T-helper 17 cell (primary cell): Measurements from ENCODE around the gene FRMD4A. TPM values are rescaled to one million over a fixed set of nuclear protein-coding genes. Genes with fewer than 3 reads are reported as not detected.

Source experiments
- ATAC-seq: fragments of 150-1000 bp; cut with Tn5 transposase; 2 replicates; pipeline ENCODE4 v1.10.0; 2021; ENCODE audit warnings: mild to moderate bottlenecking, moderate library complexity
- DNase-seq, 3 donors: peaks; one replicate each; pipeline versions ENCODE4 v3.0.0 to v3.0.0-alpha.2; 2020 to 2021
- H3K9me3 ChIP-seq: one replicate; pipeline ENCODE4 v1.7.0; 2013; ENCODE audit warnings: low read length, mild to moderate bottlenecking; ENCODE audit not compliant: control insufficient read depth, poor library complexity, severe bottlenecking
- H3K27ac Mint-ChIP-seq: one replicate; pipeline ENCODE4 v1.8.0; 2022; ENCODE audit warnings: mild to moderate bottlenecking, moderate library complexity, mixed read lengths
- H3K27me3 Mint-ChIP-seq: one replicate; pipeline ENCODE4 v1.8.0; 2022; ENCODE audit warnings: mixed read lengths
- H3K36me3 Mint-ChIP-seq: one replicate; pipeline ENCODE4 v1.8.0; 2022; ENCODE audit warnings: low read depth, mixed read lengths
- H3K4me1 Mint-ChIP-seq: one replicate; pipeline ENCODE4 v1.8.0; 2022; ENCODE audit warnings: mild to moderate bottlenecking, mixed read lengths
- H3K4me3 Mint-ChIP-seq: one replicate; pipeline ENCODE4 v1.8.0; 2022; ENCODE audit warnings: mild to moderate bottlenecking, moderate library complexity, mixed read lengths
- total RNA-seq, 4 donors: library from RNA in 2 of 4; stranded (reverse) in 2 of 4; gene quantifications; one replicate each; pipeline ENCODE4 v1.2.3 and lab custom pipeline; 2022 to 2026

The FRMD4A gene
- total RNA-seq, 2 donors from 2014 or later: 1.3 to 2.7 TPM

GRCh38 chr10:13810568-13810967 is 520.2 kb downstream of the FRMD4A start:
- no peaks in the 10 kb centered on the region for H3K27me3 Mint-ChIP-seq
- H3K36me3 Mint-ChIP-seq: no peaks in the 10 kb centered on the region
- DNase-seq: no peak
- H3K9me3 ChIP-seq: no peaks in the 10 kb centered on the region
- no peak overlapping the region for H3K4me3 Mint-ChIP-seq
- peaks cover 10% of the 10 kb centered on the region for H3K4me1 Mint-ChIP-seq
- H3K27ac Mint-ChIP-seq: no peak overlapping the region
- no peak for ATAC-seq

- no peak overlapping the region for H3K4me3 Mint-ChIP-seq
- ATAC-seq: no peak
- H3K4me1 Mint-ChIP-seq: peaks cover 8% of the 10 kb centered on the region
- no peaks in the 10 kb centered on the region for H3K36me3 Mint-ChIP-seq
- no peaks in the 10 kb centered on the region for H3K27me3 Mint-ChIP-seq
- peak overlapping the region; percentile 59 for H3K27ac Mint-ChIP-seq
- DNase-seq: no peak
- H3K9me3 ChIP-seq: no peaks in the 10 kb centered on the region
These were observed 521.3 kb downstream of the FRMD4A start for GRCh38 chr10:13809427-13809826.

GRCh38 chr10:13808556-13809391 is 522.0 kb downstream of the FRMD4A start:
- H3K27ac Mint-ChIP-seq: peak overlapping the region; percentile 59
- no peak overlapping the region for H3K4me3 Mint-ChIP-seq
- H3K4me1 Mint-ChIP-seq: peaks cover 8% of the 10 kb centered on the region
- DNase-seq: no peak
- H3K9me3 ChIP-seq: no peaks in the 10 kb centered on the region
- H3K36me3 Mint-ChIP-seq: no peaks in the 10 kb centered on the region
- H3K27me3 Mint-ChIP-seq: no peaks in the 10 kb centered on the region
- no peak for ATAC-seq

GRCh38 chr10:13806419-13806818 is 524.3 kb downstream of the FRMD4A start:
- Mint-ChIP-seq H3K27me3 (no peaks in the 10 kb centered on the region), H3K27ac (peak overlapping the region; percentile 8), H3K4me3 (no peak overlapping the region), H3K4me1 (peaks cover 6% of the 10 kb centered on the region), H3K36me3 (no peaks in the 10 kb centered on the region)
- no peak for DNase-seq
- ATAC-seq: no peak
- no peaks in the 10 kb centered on the region for H3K9me3 ChIP-seq

GRCh38 chr10:13803566-13804554 is 526.9 kb downstream of the FRMD4A start:
- no peak overlapping the region for H3K27ac Mint-ChIP-seq
- ATAC-seq: no peak
- no peak for DNase-seq
- no peaks in the 10 kb centered on the region for H3K9me3 ChIP-seq
- H3K27me3 Mint-ChIP-seq: no peaks in the 10 kb centered on the region
- H3K4me3 Mint-ChIP-seq: no peak overlapping the region
- no peaks in the 10 kb centered on the region for H3K36me3 Mint-ChIP-seq
- peaks cover 3% of the 10 kb centered on the region for H3K4me1 Mint-ChIP-seq

- DNase-seq (no peak), ATAC-seq (no peak)
- no peaks in the 10 kb centered on the region for H3K27me3 Mint-ChIP-seq
- H3K27ac Mint-ChIP-seq: no peak overlapping the region
- H3K4me3 Mint-ChIP-seq: no peak overlapping the region
- H3K4me1 Mint-ChIP-seq: peaks cover 3% of the 10 kb centered on the region
- no peaks in the 10 kb centered on the region for H3K36me3 Mint-ChIP-seq
- H3K9me3 ChIP-seq: no peaks in the 10 kb centered on the region
These were observed 528.8 kb downstream of the FRMD4A start for GRCh38 chr10:13801907-13802288.

GRCh38 chr10:13801156-13801906 is 529.4 kb downstream of the FRMD4A start:
- peak overlapping the region; percentile 54 for H3K27ac Mint-ChIP-seq
- no peak overlapping the region for H3K4me3 Mint-ChIP-seq
- H3K36me3 Mint-ChIP-seq: no peaks in the 10 kb centered on the region
- peaks cover 4% of the 10 kb centered on the region for H3K4me1 Mint-ChIP-seq
- H3K9me3 ChIP-seq: no peaks in the 10 kb centered on the region
- H3K27me3 Mint-ChIP-seq: no peaks in the 10 kb centered on the region
- DNase-seq (no peak), ATAC-seq (no peak)

- H3K36me3 Mint-ChIP-seq: no peaks in the 10 kb centered on the region
- ATAC-seq (no peak), DNase-seq (no peak)
- H3K9me3 ChIP-seq: no peaks in the 10 kb centered on the region
- H3K27ac Mint-ChIP-seq: no peak overlapping the region
- H3K27me3 Mint-ChIP-seq: no peaks in the 10 kb centered on the region
- peaks cover 21% of the 10 kb centered on the region for H3K4me1 Mint-ChIP-seq
- no peak overlapping the region for H3K4me3 Mint-ChIP-seq
These were observed 533.6 kb downstream of the FRMD4A start for GRCh38 chr10:13797164-13797563.

- Mint-ChIP-seq H3K4me3 (peak overlapping the region; percentile 74), H3K27me3 (no peaks in the 10 kb centered on the region), H3K4me1 (peaks cover 24% of the 10 kb centered on the region), H3K36me3 (no peaks in the 10 kb centered on the region), H3K27ac (peak overlapping the region; percentile 78)
- ATAC-seq: peak; percentile 65
- H3K9me3 ChIP-seq: no peaks in the 10 kb centered on the region
- DNase-seq: no peak
These were observed 534.8 kb downstream of the FRMD4A start for GRCh38 chr10:13795653-13796555.

- H3K4me1 Mint-ChIP-seq: peaks cover 24% of the 10 kb centered on the region
These were observed 535.6 kb downstream of the FRMD4A start for GRCh38 chr10:13794992-13795612.

GRCh38 chr10:13792006-13792405 is 538.7 kb downstream of the FRMD4A start:
- Mint-ChIP-seq H3K36me3 (no peaks in the 10 kb centered on the region), H3K4me3 (no peak overlapping the region), H3K27ac (no peak overlapping the region), H3K27me3 (no peaks in the 10 kb centered on the region), H3K4me1 (peaks cover 24% of the 10 kb centered on the region)
- no peak for ATAC-seq
- DNase-seq: no peak
- no peaks in the 10 kb centered on the region for H3K9me3 ChIP-seq

More at GRCh38 chr10:13794992-13795612, 535.6 kb downstream of the FRMD4A start:
- Mint-ChIP-seq H3K27ac (peak overlapping the region; percentile 78), H3K4me3 (no peak overlapping the region), H3K36me3 (no peaks in the 10 kb centered on the region), H3K27me3 (no peaks in the 10 kb centered on the region)
- no peaks in the 10 kb centered on the region for H3K9me3 ChIP-seq
- ATAC-seq (no peak), DNase-seq (no peak)

GRCh38 chr10:13791483-13791882 is 539.2 kb downstream of the FRMD4A start:
- Mint-ChIP-seq H3K27me3 (no peaks in the 10 kb centered on the region), H3K27ac (no peak overlapping the region), H3K36me3 (no peaks in the 10 kb centered on the region), H3K4me1 (peaks cover 28% of the 10 kb centered on the region), H3K4me3 (no peak overlapping the region)
- DNase-seq (no peak), ATAC-seq (no peak)
- H3K9me3 ChIP-seq: no peaks in the 10 kb centered on the region
